Activated naive CD4-positive, alpha-beta T cell treated with anti-CD3 and anti-CD28 coated beads, Interleukin-2, amount 50 U/mL, for 72 hours (primary cell): ENCODE measurements around the gene USP15. TPM values are rescaled to one million over a fixed set of nuclear protein-coding genes. Genes with fewer than 3 reads are reported as not detected.
"Not testable (repeated sequence)": the region's sequence is repeated elsewhere in the genome, so short reads cannot be mapped to it uniquely, and the experiment has no call there.

ENCODE experiments used
- ATAC-seq, 2 donors: fragments of 150-1000 bp; cut with Tn5 transposase; 2 replicates each; pipeline ENCODE4 v1.10.0; 2021; ENCODE audit warnings: mild to moderate bottlenecking in 2 of 2, moderate library complexity in 2 of 2
- DNase-seq, 2 donors: peaks; one replicate each; pipeline ENCODE4 v3.0.0; 2021 to 2022; ENCODE audit warnings: low spot score in 2 of 2
- H3K27ac Mint-ChIP-seq, 2 donors: one replicate each; pipeline ENCODE4 v1.8.0; 2022; ENCODE audit warnings: mild to moderate bottlenecking in 2 of 2, mixed read lengths in 2 of 2
- H3K36me3 Mint-ChIP-seq, 2 donors: one replicate each; pipeline ENCODE4 v1.8.0; 2022; ENCODE audit warnings: mixed read lengths in 2 of 2
- H3K9me3 Mint-ChIP-seq, 2 donors: one replicate each; pipeline ENCODE4 v1.8.0; 2022; ENCODE audit warnings: mixed read lengths in 2 of 2
- total RNA-seq, 2 donors: library from RNA; stranded (reverse); gene quantifications; one replicate each; pipeline ENCODE4 v1.2.3, GENCODE V29; 2022

Gene USP15
- total RNA-seq, 2 donors from 2014 or later, result 114 to 122 TPM

- H3K36me3 Mint-ChIP-seq, result peaks cover 12 to 29% of the 10 kb centered on the region in 2 donors
- ATAC-seq (peak; percentile 76 to 96), DNase-seq (no peak)
- no peaks in the 10 kb centered on the region for H3K9me3 Mint-ChIP-seq
- H3K27ac Mint-ChIP-seq, result peak overlapping the region; percentile 38 to 61
Observed at GRCh38 chr12:62403031-62403430, 142.8 kb downstream of the USP15 start.

GRCh38 chr12:62407587-62407986, 147.4 kb downstream of the USP15 start:
- ATAC-seq (no peak), DNase-seq (no peak)
- H3K27ac Mint-ChIP-seq, result peak overlapping the region in 1 of 2 donors; percentile 38
- peaks cover 7 to 11% of the 10 kb centered on the region in 2 donors for H3K36me3 Mint-ChIP-seq
- H3K9me3 Mint-ChIP-seq, result no peaks in the 10 kb centered on the region

GRCh38 chr12:62409068-62409467, 148.9 kb downstream of the USP15 start:
- Mint-ChIP-seq H3K36me3 (no peaks in the 10 kb centered on the region), H3K27ac (no peak overlapping the region), H3K9me3 (peaks cover 0 to 4% of the 10 kb centered on the region in 2 donors)
- ATAC-seq (no peak), DNase-seq (no peak)

- Mint-ChIP-seq H3K36me3 (peaks cover 0 to 2% of the 10 kb centered on the region in 2 donors), H3K9me3 (peaks cover 4% of the 10 kb centered on the region in 2 donors), H3K27ac (no peak overlapping the region)
- DNase-seq (no peak), ATAC-seq (no peak)
Observed at GRCh38 chr12:62414180-62414579, 154.0 kb downstream of the USP15 start.

GRCh38 chr12:62426089-62426488, 165.9 kb downstream of the USP15 start:
- H3K9me3 Mint-ChIP-seq, result peaks cover 8 to 18% of the 10 kb centered on the region in 2 donors
- ATAC-seq (no peak), DNase-seq (no peak)
- peaks cover 14% of the 10 kb centered on the region in 2 donors for H3K36me3 Mint-ChIP-seq
- no peak overlapping the region for H3K27ac Mint-ChIP-seq

GRCh38 chr12:62429457-62429856, 169.3 kb downstream of the USP15 start:
- H3K36me3 Mint-ChIP-seq, result peaks cover 5 to 14% of the 10 kb centered on the region in 2 donors
- no peak for ATAC-seq
- no peak overlapping the region for H3K27ac Mint-ChIP-seq

GRCh38 chr12:62434494-62435302, 174.5 kb downstream of the USP15 start:
- Mint-ChIP-seq H3K36me3 (peaks cover 0 to 5% of the 10 kb centered on the region in 2 donors), H3K9me3 (no peaks in the 10 kb centered on the region), H3K27ac (peak overlapping the region in 1 of 2 donors; percentile 68)
- DNase-seq (no peak), ATAC-seq (peak in 1 of 2 donors; percentile 29)

More at GRCh38 chr12:62429457-62429856, 169.3 kb downstream of the USP15 start:
- DNase-seq, result no peak
- peaks cover 8 to 9% of the 10 kb centered on the region in 2 donors for H3K9me3 Mint-ChIP-seq

GRCh38 chr12:62435303-62436163, 175.3 kb downstream of the USP15 start:
- peak overlapping the region in 1 of 2 donors; percentile 68 for H3K27ac Mint-ChIP-seq
- ATAC-seq (peak; percentile 77 to 83), DNase-seq (peak; percentile 33 to 54)

GRCh38 chr12:62436164-62436503, 175.9 kb downstream of the USP15 start:
- Mint-ChIP-seq H3K9me3 (no peaks in the 10 kb centered on the region), H3K36me3 (peaks cover 0 to 5% of the 10 kb centered on the region in 2 donors), H3K27ac (no peak overlapping the region)
- ATAC-seq, result peak in 1 of 2 donors; percentile 4
- no peak for DNase-seq

More at GRCh38 chr12:62435303-62436163, 175.3 kb downstream of the USP15 start:
- Mint-ChIP-seq H3K9me3 (no peaks in the 10 kb centered on the region), H3K36me3 (peaks cover 0 to 5% of the 10 kb centered on the region in 2 donors)

GRCh38 chr12:62438098-62438692, 178.0 kb downstream of the USP15 start:
- DNase-seq (peak in 1 of 2 donors; percentile 66), ATAC-seq (peak in 1 of 2 donors; percentile 33)
- Mint-ChIP-seq H3K27ac (no peak overlapping the region), H3K9me3 (peaks cover 14 to 17% of the 10 kb centered on the region in 2 donors), H3K36me3 (peaks cover 11 to 15% of the 10 kb centered on the region in 2 donors)

GRCh38 chr12:62446754-62447452, 186.7 kb downstream of the USP15 start:
- Mint-ChIP-seq H3K27ac (no peak overlapping the region), H3K9me3 (peaks cover 19 to 22% of the 10 kb centered on the region in 2 donors), H3K36me3 (peaks cover 13 to 22% of the 10 kb centered on the region in 2 donors)
- no peak for DNase-seq
- ATAC-seq, result no peak

GRCh38 chr12:62448436-62448835, 188.2 kb downstream of the USP15 start:
- no peak for DNase-seq
- no peak for ATAC-seq
- Mint-ChIP-seq H3K27ac (no peak overlapping the region), H3K36me3 (peaks cover 12% of the 10 kb centered on the region in 2 donors), H3K9me3 (peaks cover 8% of the 10 kb centered on the region in 2 donors)

GRCh38 chr12:62455429-62455828, 195.2 kb downstream of the USP15 start:
- not testable (repeated sequence) for ATAC-seq, H3K9me3 Mint-ChIP-seq, H3K36me3 Mint-ChIP-seq, H3K27ac Mint-ChIP-seq, DNase-seq

- DNase-seq, result no peak
- Mint-ChIP-seq H3K27ac (no peak overlapping the region), H3K36me3 (peaks cover 3 to 11% of the 10 kb centered on the region in 2 donors), H3K9me3 (peaks cover 7 to 14% of the 10 kb centered on the region in 2 donors)
- no peak for ATAC-seq
Observed at GRCh38 chr12:62458626-62459025, 198.4 kb downstream of the USP15 start.

- ATAC-seq, result no peak
- peaks cover 9 to 16% of the 10 kb centered on the region in 2 donors for H3K9me3 Mint-ChIP-seq
- no peak for DNase-seq
- no peak overlapping the region for H3K27ac Mint-ChIP-seq
- peaks cover 8 to 14% of the 10 kb centered on the region in 2 donors for H3K36me3 Mint-ChIP-seq
Observed at GRCh38 chr12:62459976-62460375, 199.8 kb downstream of the USP15 start.
